ENCODE data around the gene DSCAM. TPM values are rescaled to one million over a fixed set of nuclear protein-coding genes. Genes with fewer than 3 reads are reported as not detected.

The DSCAM gene
- total RNA-seq, 1 donor from 2014 or later, result 0.21 TPM

DNA sequence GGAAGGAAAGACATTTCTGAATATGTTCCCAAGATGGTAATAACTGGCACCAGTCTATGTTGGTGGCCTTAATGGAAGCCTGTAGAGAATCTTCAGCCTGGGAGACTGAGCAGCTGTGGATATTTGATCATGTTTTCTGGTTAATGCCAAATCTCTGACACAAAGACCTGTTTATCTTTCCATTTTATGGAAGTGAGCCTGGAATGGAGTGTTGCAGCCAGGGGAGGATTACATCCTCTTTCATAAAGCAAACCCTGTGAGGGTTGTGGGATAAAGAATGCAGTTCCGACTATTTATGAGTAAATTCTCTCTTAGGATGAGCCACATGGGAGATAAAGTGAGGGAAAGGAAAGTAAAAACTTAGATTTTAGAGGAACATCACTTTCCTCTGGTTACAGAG, 835.6 kb downstream of the DSCAM start:
- peak overlapping the region; percentile 4 for H3K4me3 Mint-ChIP-seq (ENCODE audit: unreplicated experiment)
- TF ChIP-seq, protein P1, sequence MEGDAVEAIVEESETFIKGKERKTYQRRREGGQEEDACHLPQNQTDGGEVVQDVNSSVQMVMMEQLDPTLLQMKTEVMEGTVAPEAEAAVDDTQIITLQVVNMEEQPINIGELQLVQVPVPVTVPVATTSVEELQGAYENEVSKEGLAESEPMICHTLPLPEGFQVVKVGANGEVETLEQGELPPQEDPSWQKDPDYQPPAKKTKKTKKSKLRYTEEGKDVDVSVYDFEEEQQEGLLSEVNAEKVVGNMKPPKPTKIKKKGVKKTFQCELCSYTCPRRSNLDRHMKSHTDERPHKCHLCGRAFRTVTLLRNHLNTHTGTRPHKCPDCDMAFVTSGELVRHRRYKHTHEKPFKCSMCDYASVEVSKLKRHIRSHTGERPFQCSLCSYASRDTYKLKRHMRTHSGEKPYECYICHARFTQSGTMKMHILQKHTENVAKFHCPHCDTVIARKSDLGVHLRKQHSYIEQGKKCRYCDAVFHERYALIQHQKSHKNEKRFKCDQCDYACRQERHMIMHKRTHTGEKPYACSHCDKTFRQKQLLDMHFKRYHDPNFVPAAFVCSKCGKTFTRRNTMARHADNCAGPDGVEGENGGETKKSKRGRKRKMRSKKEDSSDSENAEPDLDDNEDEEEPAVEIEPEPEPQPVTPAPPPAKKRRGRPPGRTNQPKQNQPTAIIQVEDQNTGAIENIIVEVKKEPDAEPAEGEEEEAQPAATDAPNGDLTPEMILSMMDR (IDR thresholded peaks at IDR 0.05; ENCODE audit: unreplicated experiment), result no peak
- H3K27ac Mint-ChIP-seq (ENCODE audit: unreplicated experiment), result no peak overlapping the region

DNA sequence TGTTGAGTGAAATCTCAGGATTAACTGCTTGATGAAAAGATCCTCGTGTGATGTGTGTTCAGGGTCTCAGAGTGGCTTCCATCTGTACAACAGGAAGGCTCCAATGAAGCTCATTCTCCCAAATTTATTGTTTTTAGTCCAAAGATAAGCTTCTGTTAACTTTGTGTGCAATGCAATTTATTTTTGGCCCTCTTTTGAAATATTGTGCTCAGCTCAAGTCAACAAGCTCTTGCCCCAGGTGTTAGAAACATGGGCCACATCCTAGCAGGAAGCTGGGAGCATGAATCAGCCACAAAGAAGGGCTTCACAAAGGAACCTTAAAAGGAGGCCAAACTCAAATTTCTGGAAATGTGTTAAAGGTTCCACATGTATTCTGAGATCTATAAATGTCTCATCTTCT, 844.0 kb downstream of the DSCAM start:
- TF ChIP-seq, protein P1 (IDR thresholded peaks at IDR 0.05; ENCODE audit: unreplicated experiment), result no peak
- no peaks in the 10 kb centered on the region for H3K4me1 Mint-ChIP-seq (ENCODE audit: unreplicated experiment)
- DNase-seq (ENCODE audit: low spot score), result no peak
- H3K27me3 Mint-ChIP-seq (ENCODE audit: unreplicated experiment), result peaks cover 8% of the 10 kb centered on the region
- peaks cover 10% of the 10 kb centered on the region for H3K36me3 Mint-ChIP-seq (ENCODE audit: low read depth, unreplicated experiment)
- no peak overlapping the region for H3K27ac Mint-ChIP-seq (ENCODE audit: unreplicated experiment)
- H3K9me3 Mint-ChIP-seq (ENCODE audit: unreplicated experiment), result peaks cover 46% of the 10 kb centered on the region
- no peak overlapping the region for H3K4me3 Mint-ChIP-seq (ENCODE audit: unreplicated experiment)

More for the DNA sequence above, 835.6 kb downstream of the DSCAM start:
- H3K4me1 Mint-ChIP-seq (ENCODE audit: unreplicated experiment), result no peaks in the 10 kb centered on the region
- peaks cover 12% of the 10 kb centered on the region for H3K36me3 Mint-ChIP-seq (ENCODE audit: low read depth, unreplicated experiment)
- H3K27me3 Mint-ChIP-seq (ENCODE audit: unreplicated experiment), result peaks cover 12% of the 10 kb centered on the region
- H3K9me3 Mint-ChIP-seq (ENCODE audit: unreplicated experiment), result peaks cover 36% of the 10 kb centered on the region
- no peak for DNase-seq (ENCODE audit: low spot score)

DNA sequence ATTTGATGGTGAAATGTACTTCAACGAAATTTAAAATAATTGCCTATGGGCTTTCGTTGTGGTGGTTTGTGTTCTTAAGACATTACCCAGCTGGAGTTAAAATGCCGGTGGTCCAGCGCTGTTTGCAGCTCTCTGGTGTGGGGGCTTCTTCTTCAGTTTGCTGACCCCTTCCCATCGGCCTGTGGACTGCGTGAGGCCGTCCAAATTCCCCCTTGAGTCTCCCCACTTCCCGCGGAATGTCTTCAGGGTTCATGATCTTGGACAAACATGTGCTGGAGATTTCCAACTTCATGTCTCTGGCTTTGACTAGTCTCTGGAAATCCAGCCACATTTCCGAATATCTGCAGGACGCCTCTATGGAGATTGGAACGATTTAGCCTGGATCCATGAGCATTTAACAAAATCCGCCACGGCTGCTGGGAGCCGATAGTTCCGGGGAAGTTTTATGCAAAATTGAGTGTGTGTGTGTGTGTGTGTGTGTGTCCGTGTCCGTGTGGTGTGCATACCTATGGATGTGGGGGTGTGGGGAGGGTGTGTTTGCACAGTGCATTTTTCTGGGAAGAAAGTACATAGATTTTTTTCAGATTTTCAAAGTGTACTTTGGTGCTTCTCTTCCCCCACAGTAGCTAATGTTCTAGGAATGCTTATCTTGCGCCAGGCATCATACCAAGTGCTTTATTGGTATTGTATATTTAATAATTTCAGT, 862.5 kb downstream of the DSCAM start:
- Mint-ChIP-seq H3K9me3 (ENCODE audit: unreplicated experiment) (peaks cover 24% of the 10 kb centered on the region), H3K36me3 (ENCODE audit: low read depth, unreplicated experiment) (peaks cover 6% of the 10 kb centered on the region), H3K4me1 (ENCODE audit: unreplicated experiment) (no peaks in the 10 kb centered on the region), H3K27me3 (ENCODE audit: unreplicated experiment) (peaks cover 2% of the 10 kb centered on the region), H3K4me3 (ENCODE audit: unreplicated experiment) (no peak overlapping the region), H3K27ac (ENCODE audit: unreplicated experiment) (no peak overlapping the region)
- DNase-seq (ENCODE audit: low spot score), result no peak
- TF ChIP-seq, protein P1 (IDR thresholded peaks at IDR 0.05; ENCODE audit: unreplicated experiment), result no peak

DNA sequence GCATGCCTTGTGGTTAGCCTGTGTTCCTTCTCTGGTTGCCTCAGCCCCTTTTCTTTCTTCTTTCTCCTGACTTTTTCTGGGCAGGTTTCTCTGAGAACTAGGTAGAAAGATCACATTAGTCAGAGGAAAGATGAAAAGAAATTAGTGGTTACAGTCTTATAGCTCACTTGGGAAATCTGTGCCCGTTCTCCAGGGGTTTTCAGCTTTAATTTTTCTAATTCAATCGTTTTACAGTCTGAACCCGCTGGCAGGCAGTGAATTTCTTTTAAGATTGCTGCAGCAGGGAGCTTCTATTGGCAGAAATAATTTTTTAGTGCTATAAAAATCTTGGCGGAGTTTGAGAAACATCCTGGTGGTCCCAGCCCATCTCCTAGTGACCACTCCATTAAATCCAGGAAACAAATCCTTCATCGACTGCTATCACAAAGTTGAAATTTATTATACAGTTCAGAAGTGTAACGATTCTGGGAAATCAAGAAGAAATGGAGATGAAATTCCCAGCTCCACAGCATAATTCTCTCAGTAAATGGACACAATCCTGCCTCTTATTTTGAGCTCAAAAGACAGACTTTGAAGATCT, 866.6 kb downstream of the DSCAM start:
- Mint-ChIP-seq H3K4me1 (ENCODE audit: unreplicated experiment) (no peaks in the 10 kb centered on the region), H3K9me3 (ENCODE audit: unreplicated experiment) (peaks cover 27% of the 10 kb centered on the region), H3K36me3 (ENCODE audit: low read depth, unreplicated experiment) (peaks cover 7% of the 10 kb centered on the region), H3K27me3 (ENCODE audit: unreplicated experiment) (peaks cover 4% of the 10 kb centered on the region), H3K4me3 (ENCODE audit: unreplicated experiment) (no peak overlapping the region), H3K27ac (ENCODE audit: unreplicated experiment) (no peak overlapping the region)
- TF ChIP-seq, protein P1 (IDR thresholded peaks at IDR 0.05; ENCODE audit: unreplicated experiment), result no peak
- no peak for DNase-seq (ENCODE audit: low spot score)

DNA sequence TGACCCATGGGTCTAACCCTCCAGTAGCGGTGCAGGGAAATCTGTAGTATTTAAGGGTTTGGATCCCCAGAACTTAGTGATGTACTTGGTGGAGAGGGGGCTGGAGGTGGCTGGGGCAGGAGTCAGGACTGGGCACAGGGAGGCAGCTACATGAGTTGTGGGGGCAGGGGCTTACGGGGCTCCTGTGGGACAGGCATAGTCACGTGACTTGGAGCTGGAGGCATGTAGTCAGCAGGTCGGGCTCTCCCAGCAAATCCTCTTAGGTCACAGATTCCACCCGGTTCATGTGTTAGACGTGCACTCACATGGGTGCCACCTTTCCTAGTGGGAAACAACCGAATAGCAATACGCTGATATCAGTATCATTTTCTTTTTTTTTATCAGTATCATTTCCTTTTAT, 867.6 kb downstream of the DSCAM start:
- H3K36me3 Mint-ChIP-seq (ENCODE audit: low read depth, unreplicated experiment), result peaks cover 7% of the 10 kb centered on the region

More for the DNA sequence above, 867.6 kb downstream of the DSCAM start:
- H3K4me3 Mint-ChIP-seq (ENCODE audit: unreplicated experiment), result no peak overlapping the region
- DNase-seq (ENCODE audit: low spot score), result no peak
- no peaks in the 10 kb centered on the region for H3K4me1 Mint-ChIP-seq (ENCODE audit: unreplicated experiment)
- H3K27ac Mint-ChIP-seq (ENCODE audit: unreplicated experiment), result no peak overlapping the region
- peaks cover 23% of the 10 kb centered on the region for H3K9me3 Mint-ChIP-seq (ENCODE audit: unreplicated experiment)
- peaks cover 2% of the 10 kb centered on the region for H3K27me3 Mint-ChIP-seq (ENCODE audit: unreplicated experiment)
- TF ChIP-seq, protein P1 (IDR thresholded peaks at IDR 0.05; ENCODE audit: unreplicated experiment), result no peak

All from endothelial cell (in vitro differentiated cells).